Activated CD8-positive, alpha-beta memory T cell treated with anti-CD3 and anti-CD28 coated beads, Interleukin-2, amount 50 U/mL, for 1 hour (primary cell): ENCODE results near the gene NEK6.

Source experiments
- DNase-seq: peaks from one replicate; pipeline ENCODE4 v3.0.0-alpha.2; 2020; ENCODE audit errors: extremely low read depth

Gene NEK6

GRCh38 chr9:124354346-124355038, 96.7 kb downstream of the NEK6 start:
- no peak for DNase-seq

- no peak for DNase-seq
Measured at GRCh38 chr9:124355039-124355940, 97.5 kb downstream of the NEK6 start.

GRCh38 chr9:124355941-124356744, 98.4 kb downstream of the NEK6 start:
- DNase-seq, result no peak

GRCh38 chr9:124356745-124357390, 99.1 kb downstream of the NEK6 start:
- no peak for DNase-seq

GRCh38 chr9:124357721-124358361, 100.1 kb downstream of the NEK6 start:
- no peak for DNase-seq

- no peak for DNase-seq
Measured at GRCh38 chr9:124358631-124359030, 100.9 kb downstream of the NEK6 start.

- DNase-seq, result no peak
Measured at GRCh38 chr9:124359426-124359825, 101.7 kb downstream of the NEK6 start.

- no peak for DNase-seq
Measured at GRCh38 chr9:124359855-124360678, 102.3 kb downstream of the NEK6 start.

- no peak for DNase-seq
Measured at GRCh38 chr9:124361128-124361527, 103.4 kb downstream of the NEK6 start.

- no peak for DNase-seq
Measured at GRCh38 chr9:124363326-124364096, 105.8 kb downstream of the NEK6 start.

GRCh38 chr9:124364141-124364540, 106.4 kb downstream of the NEK6 start:
- DNase-seq, result no peak

GRCh38 chr9:124365036-124365435, 107.3 kb downstream of the NEK6 start:
- no peak for DNase-seq

- no peak for DNase-seq
Measured at GRCh38 chr9:124366476-124367220, 108.9 kb downstream of the NEK6 start.

GRCh38 chr9:124368692-124369091, 110.9 kb downstream of the NEK6 start:
- no peak for DNase-seq

- no peak for DNase-seq
Measured at GRCh38 chr9:124369231-124369797, 111.6 kb downstream of the NEK6 start.

GRCh38 chr9:124370896-124371582, 113.3 kb downstream of the NEK6 start:
- DNase-seq, result no peak

GRCh38 chr9:124372038-124372437, 114.3 kb downstream of the NEK6 start:
- DNase-seq, result no peak

GRCh38 chr9:124373386-124373785, 115.6 kb downstream of the NEK6 start:
- no peak for DNase-seq
